Subcutaneous abdominal adipose tissue (tissue), 5 donors: ENCODE results near the gene GTPBP2.
"Not testable (repeated sequence)": the region's sequence is repeated elsewhere in the genome, so short reads cannot be mapped to it uniquely, and the experiment has no call there.

Source experiments
- H3K27ac ChIP-seq: one replicate; pipeline ENCODE4 v1.7.0; 2013; ENCODE audit warnings: low read depth, mild to moderate bottlenecking, inconsistent platforms, low read length, moderate library complexity
- H3K27me3 ChIP-seq, 5 donors: one replicate each; pipeline ENCODE4 v1.7.0; 2013; ENCODE audit warnings: low read length in 5 of 5, inconsistent platforms in 1 of 5; ENCODE audit not compliant: control insufficient read depth in 5 of 5, insufficient read depth in 4 of 5
- H3K36me3 ChIP-seq, 5 donors: one replicate each; pipeline ENCODE4 v1.7.0; 2013; ENCODE audit warnings: low read length in 5 of 5; ENCODE audit not compliant: control insufficient read depth in 5 of 5, insufficient read depth in 5 of 5
- H3K4me1 ChIP-seq, 5 donors: one replicate each; pipeline ENCODE4 v1.7.0; 2013; ENCODE audit warnings: low read length in 5 of 5, mild to moderate bottlenecking in 3 of 5, moderate library complexity in 1 of 5; ENCODE audit not compliant: control insufficient read depth in 5 of 5, insufficient read depth in 5 of 5
- H3K4me3 ChIP-seq, 5 donors: one replicate each; pipeline ENCODE4 v1.7.0; 2013; ENCODE audit warnings: low read length in 5 of 5, low read depth in 1 of 5
- H3K9ac ChIP-seq, 5 donors: one replicate each; pipeline ENCODE4 v1.7.0; 2013; ENCODE audit warnings: low read length in 5 of 5, mild to moderate bottlenecking in 4 of 5, moderate library complexity in 3 of 5
- H3K9me3 ChIP-seq, 5 donors: one replicate each; pipeline ENCODE4 v1.7.0; 2013; ENCODE audit warnings: low read length in 5 of 5; ENCODE audit not compliant: control insufficient read depth in 5 of 5
- donor health status: healthy.
- donor health status: healthy.
- donor health status: healthy.
- donor health status: healthy.
- donor health status: healthy.

The GTPBP2 gene

DNA sequence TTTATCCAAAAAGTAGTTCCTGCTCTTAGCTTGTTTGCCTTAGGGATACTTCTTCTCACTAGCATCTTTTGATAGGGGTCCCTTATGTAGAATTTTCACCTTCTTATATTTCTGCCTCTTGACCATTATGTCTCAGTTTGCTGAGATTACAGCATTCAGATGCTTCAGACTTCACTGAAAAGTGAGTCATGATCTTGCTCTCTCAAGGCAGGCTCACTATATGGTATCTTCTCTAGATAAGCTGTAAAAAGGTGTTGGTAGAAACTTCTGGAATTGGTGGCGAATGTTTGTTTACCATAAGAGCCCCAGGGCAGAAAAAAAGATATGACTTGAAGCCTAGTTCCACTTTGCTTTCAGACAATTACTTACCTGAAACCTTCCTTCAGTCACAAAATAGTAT is 19.7 kb downstream of the GTPBP2 start:
- Histone ChIP-seq H3K9ac (no peak overlapping the region), H3K36me3 (peaks cover 23 to 40% (median 28%) of the 10 kb centered on the region in 5 donors), H3K9me3 (no peaks in the 10 kb centered on the region), H3K4me1 (peaks cover 0 to 4% (median 0%) of the 10 kb centered on the region in 5 donors), H3K27me3 (no peaks in the 10 kb centered on the region), H3K4me3 (no peak overlapping the region), H3K27ac (no peak overlapping the region)

DNA sequence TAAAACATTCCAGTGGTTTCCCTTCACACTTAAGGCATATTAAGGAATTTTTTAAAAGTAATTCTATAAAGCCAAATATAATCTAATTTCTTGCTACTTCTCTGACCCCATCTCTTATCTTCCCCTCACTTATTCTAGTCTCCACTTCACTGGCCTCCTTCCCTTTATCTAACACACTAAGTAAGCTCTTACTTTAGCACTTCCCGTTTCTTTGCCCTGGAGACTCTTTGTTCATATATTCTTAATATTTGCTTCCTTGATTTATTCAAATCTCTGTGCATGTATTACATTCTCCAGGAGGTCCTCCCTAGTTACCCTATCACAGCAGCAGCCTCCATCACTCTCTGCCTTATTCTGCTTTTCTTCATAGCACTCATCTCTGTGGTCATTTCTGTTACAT is 20.3 kb downstream of the GTPBP2 start:
- H3K9me3 ChIP-seq: no peaks in the 10 kb centered on the region
- H3K27ac ChIP-seq: no peak overlapping the region
- peaks cover 18 to 38% (median 28%) of the 10 kb centered on the region in 5 donors for H3K36me3 ChIP-seq
- H3K9ac ChIP-seq: no peak overlapping the region
- H3K27me3 ChIP-seq: no peaks in the 10 kb centered on the region
- peaks cover 0 to 4% (median 0%) of the 10 kb centered on the region in 5 donors for H3K4me1 ChIP-seq
- H3K4me3 ChIP-seq: no peak overlapping the region

DNA sequence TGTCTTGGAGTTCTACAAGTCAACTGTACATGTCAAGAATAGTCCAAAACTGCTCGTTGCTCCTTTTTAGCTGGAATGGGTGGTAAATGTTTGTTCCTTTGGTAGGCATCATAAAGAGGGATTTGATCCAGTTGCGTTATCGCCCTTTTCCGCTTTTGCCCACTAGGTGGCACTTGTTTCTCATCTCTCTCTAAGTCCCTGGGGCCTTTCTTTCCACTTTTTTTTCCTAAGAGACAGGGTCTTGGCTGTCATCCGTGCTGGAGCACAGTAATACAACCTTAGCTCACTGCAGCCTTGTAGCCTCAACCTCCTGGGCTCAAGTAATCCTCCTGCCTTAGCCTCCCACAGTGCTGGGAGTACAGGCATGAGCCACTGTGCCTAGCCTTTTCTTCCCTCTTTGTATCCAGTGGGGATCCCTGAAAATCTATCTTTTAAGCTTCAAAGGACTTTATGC is 20.7 kb downstream of the GTPBP2 start:
- Histone ChIP-seq H3K9me3 (no peaks in the 10 kb centered on the region), H3K36me3 (peaks cover 13 to 37% (median 28%) of the 10 kb centered on the region in 5 donors), H3K4me3 (no peak overlapping the region), H3K4me1 (peaks cover 0 to 4% (median 0%) of the 10 kb centered on the region in 5 donors), H3K27ac (no peak overlapping the region), H3K9ac (no peak overlapping the region), H3K27me3 (no peaks in the 10 kb centered on the region)

DNA sequence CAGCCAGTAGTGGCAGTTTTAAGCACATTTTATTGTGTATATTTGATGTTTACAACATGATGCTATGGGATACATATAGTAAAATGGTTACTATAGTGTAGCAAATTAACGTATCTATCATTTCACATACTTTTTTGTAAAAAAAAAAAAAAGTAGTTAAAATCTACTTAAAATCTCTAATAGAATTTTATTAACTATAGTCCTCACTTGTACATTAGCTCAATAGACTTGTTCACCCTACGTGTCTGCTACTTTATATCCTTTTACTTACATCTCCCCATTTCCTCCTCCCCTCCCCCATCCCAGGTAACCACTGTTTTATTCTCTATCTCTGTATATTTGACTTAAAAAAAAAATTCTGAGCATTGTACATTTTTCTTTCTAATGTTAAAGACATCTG is 23.0 kb downstream of the GTPBP2 start:
- Histone ChIP-seq H3K27ac (no peak overlapping the region), H3K4me1 (peaks cover 0 to 4% (median 0%) of the 10 kb centered on the region in 5 donors), H3K36me3 (peaks cover 15 to 48% (median 34%) of the 10 kb centered on the region in 5 donors), H3K27me3 (no peaks in the 10 kb centered on the region), H3K9ac (no peak overlapping the region), H3K4me3 (no peak overlapping the region), H3K9me3 (no peaks in the 10 kb centered on the region)

DNA sequence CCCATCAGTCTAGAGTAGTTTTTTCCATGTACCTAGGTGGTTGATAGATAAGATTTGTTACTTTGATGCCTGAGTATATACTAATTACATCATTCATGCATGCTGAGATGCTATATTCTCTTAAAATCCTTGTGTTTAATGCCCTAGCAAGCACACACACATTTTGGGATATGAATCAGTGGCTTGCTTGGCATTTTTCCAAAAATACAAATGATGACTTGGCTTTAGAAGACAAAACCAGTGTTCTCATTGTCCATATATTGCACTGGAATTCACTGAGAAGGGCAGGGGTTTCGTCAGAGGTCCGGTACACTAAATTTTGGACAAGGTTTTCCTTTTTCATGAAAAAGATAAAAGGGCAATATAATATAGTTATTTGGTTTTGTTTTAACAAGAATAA is 24.9 kb downstream of the GTPBP2 start:
- Histone ChIP-seq H3K27ac (no peak overlapping the region), H3K9ac (peak overlapping the region in 1 of 5 donors; percentile 7), H3K9me3 (no peaks in the 10 kb centered on the region), H3K4me3 (no peak overlapping the region), H3K4me1 (peaks cover 0 to 4% (median 0%) of the 10 kb centered on the region in 5 donors), H3K27me3 (no peaks in the 10 kb centered on the region), H3K36me3 (peaks cover 14 to 45% (median 29%) of the 10 kb centered on the region in 5 donors)

DNA sequence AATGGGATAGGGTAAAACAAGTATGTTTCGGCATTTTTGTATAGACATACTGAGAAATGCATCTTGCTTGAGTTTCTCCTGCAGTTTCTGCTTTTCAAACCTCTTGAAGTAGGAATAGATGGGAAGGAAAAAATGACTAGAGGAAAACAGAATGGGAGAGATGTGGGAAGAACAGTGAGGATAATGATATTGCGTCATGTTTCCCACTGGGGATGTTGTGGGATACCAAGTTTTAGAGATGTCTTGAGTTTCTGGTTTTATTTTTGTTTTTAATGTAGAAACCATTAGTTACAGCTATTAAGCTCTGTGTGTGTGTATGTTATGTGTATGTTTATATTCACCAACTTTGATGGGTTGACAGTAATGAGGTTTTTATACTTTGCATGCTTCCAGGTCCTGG is 28.5 kb downstream of the GTPBP2 start:
- Histone ChIP-seq H3K9me3 (no peaks in the 10 kb centered on the region), H3K4me3 (no peak overlapping the region), H3K27ac (no peak overlapping the region), H3K4me1 (no peaks in the 10 kb centered on the region), H3K27me3 (no peaks in the 10 kb centered on the region), H3K9ac (peak overlapping the region in 1 of 5 donors; percentile 32), H3K36me3 (peaks cover 18 to 49% (median 32%) of the 10 kb centered on the region in 5 donors)

DNA sequence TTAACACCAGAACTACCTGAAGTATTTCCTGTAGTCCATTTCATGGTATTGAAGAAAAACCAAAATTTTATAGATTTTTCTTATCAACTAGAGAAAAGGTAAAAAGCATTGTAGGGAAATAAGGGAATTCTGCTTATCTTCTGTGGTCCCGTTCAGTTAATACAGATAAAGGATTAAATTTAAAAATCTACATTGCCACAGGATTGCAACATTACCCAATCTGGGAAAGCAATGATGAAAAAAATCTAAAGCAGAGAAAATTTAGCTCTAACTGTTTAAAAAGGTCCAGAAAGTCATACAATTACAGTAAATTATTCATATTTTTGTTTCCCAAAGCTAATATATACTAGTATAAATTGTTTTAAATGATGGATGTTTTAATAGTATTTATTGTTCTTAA is 35.1 kb downstream of the GTPBP2 start:
- H3K4me3 ChIP-seq: no peak overlapping the region
- H3K9me3 ChIP-seq: no peaks in the 10 kb centered on the region
- no peak overlapping the region for H3K27ac ChIP-seq
- H3K27me3 ChIP-seq: no peaks in the 10 kb centered on the region
- peaks cover 6 to 12% (median 9%) of the 10 kb centered on the region in 5 donors for H3K36me3 ChIP-seq
- H3K9ac ChIP-seq: no peak overlapping the region
- no peaks in the 10 kb centered on the region for H3K4me1 ChIP-seq

DNA sequence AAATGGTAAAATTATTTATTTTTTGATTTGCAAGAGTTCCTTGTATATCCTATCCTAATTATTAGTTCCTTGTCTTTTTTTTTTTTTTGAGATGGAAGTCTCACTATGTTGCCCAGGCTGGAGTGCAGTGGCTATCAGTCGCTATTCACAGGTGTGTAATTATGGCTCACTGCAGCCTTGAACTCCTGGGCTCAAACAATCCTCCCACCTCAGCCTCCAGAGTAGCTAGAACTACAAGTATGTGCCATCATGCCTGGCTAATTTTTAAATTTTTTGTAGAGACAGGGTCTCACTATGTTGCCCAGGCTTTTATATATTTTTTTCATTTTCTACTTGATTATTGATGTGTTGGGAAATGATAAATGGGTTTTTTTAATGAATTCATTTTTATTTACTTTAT is 39.5 kb downstream of the GTPBP2 start:
- H3K27ac ChIP-seq, H3K4me1 ChIP-seq, H3K9ac ChIP-seq, H3K4me3 ChIP-seq, H3K27me3 ChIP-seq, H3K9me3 ChIP-seq: not testable (repeated sequence)
- H3K36me3 ChIP-seq: peaks cover 20 to 40% (median 33%) of the 10 kb centered on the region in 5 donors

DNA sequence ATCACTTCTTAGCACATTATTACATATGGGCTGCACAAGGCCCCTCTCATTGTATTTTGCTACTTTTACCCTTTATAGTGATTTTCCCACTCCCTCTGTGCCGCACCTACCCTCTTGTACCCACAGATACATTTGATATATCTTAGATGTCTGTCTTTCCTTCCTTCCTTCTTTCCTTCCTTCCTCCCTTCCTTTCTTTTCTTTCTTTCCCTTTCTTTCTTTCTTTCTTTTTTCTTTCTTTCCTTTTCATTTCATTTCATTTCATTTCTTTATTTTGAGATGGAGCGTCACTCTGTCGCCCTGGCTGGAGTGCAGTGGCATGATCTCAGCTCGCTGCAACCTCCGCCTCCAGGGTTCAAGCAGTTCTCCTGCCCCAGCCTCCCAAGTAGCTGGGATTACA is 40.9 kb downstream of the GTPBP2 start:
- Histone ChIP-seq H3K27ac (no peak overlapping the region), H3K9ac (no peak overlapping the region), H3K4me1 (no peaks in the 10 kb centered on the region), H3K9me3 (no peaks in the 10 kb centered on the region), H3K4me3 (no peak overlapping the region), H3K27me3 (no peaks in the 10 kb centered on the region), H3K36me3 (peaks cover 29 to 50% (median 47%) of the 10 kb centered on the region in 5 donors)

DNA sequence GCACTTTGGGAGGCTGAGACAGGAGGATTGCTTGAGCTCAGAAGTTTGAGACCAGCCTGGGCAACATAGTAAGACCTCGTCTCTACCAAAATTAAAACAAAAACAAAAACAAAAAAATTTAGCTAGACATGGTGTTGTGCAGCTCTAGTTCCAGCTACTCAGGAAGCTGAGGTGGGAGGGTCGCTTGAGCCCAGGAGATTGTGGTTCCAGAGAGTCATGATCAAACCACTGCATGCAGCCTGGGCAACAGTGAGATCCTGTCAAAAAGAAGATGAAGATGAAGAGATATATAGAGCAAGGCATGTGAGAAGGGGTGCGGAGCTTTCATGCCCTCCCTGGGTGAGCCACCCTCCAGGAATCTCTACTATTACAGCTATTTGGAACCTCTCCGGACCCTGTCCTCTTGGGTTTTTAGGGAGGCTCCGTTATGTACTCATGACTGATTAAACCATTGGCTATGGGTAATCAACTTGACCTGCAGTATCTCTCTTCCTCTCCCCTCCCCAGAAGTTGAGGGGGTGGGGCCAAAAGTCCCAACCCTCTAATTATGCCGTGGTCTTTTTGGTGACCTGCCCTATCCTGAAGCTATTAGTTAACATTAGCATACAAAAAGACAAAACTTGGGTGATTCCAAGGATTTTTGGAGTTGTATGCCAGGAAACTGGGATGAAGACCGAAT is 44.0 kb downstream of the GTPBP2 start:
- Histone ChIP-seq H3K9ac (no peak overlapping the region), H3K4me1 (no peaks in the 10 kb centered on the region), H3K9me3 (no peaks in the 10 kb centered on the region), H3K27ac (no peak overlapping the region), H3K36me3 (peaks cover 27 to 59% (median 51%) of the 10 kb centered on the region in 5 donors), H3K27me3 (no peaks in the 10 kb centered on the region), H3K4me3 (no peak overlapping the region)
